Amniotic epithelial cell (primary cell): Measurements from ENCODE around the gene ZBTB32.

ENCODE experiments used
- DNase-seq: peaks from one replicate; pipeline ENCODE4 v3.0.0-alpha.2; 2010; ENCODE audit warnings: low read depth

ZBTB32 gene

DNA sequence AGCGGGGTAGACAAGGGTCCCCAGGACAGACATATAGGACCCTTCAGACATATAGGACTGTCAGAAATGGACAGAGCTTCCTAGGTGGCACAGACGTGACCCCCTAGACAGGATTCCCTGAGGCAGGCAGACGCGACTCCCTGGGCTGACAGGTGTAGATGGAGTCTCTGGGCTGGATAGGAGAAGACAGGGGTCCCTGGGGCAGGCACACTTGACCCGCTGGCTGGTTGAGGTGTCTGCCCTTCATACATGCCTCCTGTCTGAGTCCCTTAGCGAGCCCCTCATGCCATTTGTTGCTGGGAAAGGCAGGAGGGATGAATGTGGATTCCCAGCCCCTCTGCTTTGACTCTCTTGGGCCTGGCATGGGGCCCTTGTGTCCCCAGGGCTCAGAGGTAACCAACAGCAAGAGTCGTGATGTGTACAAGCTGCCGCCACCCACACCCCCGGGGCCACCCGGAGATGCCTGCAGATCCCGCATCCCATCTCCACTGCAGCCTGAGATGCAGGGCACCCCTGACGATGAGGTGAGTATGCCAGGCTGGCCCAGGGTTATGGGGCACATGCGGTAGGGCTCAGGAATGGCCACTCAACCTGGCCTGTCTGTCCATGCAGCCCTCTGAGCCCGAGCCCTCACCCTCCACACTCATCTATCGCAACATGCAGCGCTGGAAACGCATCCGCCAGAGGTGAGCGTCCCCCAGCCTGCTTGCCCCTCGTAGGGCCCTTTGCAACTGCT is 49.4 kb downstream of the ZBTB32 start:
- no peak for DNase-seq

DNA sequence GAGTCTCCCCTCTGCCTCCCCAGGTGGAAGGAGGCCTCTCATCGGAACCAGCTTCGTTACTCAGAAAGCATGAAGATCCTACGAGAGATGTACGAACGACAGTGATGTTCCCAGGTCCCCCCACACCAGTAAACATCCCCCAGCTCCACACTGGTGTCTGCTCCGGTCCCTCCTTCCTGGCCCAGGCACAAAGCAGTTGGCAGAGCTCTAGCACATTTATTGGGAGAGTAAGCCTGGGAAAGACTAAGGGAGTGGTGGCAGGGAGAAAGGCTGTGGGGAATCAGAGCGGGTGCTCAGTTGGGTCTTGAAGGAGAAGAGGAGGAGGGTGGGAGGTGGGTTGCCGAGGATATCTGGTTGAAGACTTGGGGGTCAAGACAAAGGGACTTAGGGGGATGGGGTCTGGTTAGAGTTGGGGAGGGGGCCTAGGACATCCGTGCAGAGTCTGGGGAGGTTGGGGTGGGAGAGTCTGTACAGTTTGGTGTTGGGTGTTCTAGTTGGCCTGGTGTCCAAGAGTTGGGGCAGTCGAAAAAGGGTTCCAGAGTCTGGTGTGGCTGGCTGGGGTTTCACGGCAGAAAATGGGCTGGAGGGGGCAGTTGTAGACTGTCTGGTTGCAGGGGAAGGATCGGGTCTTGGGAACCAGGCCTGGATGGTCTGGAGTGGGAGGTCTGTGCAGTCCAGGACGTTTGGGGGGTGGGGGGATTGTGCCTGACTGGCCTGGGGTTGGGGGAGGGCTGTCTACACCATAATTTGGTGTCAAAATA is 50.2 kb downstream of the ZBTB32 start:
- DNase-seq = no peak

DNA sequence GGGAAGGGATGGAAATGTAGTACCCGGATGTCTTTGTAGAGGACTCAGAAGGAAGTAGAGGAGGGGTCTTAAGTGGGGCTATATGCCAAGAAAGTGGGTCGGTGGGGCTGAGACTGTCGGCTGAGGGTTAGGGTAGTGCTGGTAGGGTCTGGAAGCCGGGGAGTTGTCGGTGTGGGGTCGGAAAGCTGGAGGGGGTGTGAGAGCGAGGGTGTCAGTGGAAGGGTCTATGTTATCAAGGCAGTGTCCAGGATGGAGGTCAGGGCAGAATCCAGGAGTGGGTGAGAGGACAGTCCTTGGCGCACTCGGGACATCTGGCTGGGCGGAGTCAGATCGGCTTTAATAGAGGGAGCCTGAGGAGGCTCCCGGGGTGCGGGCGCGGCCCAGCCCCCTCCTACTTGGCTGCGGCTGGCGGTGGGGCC is 50.8 kb downstream of the ZBTB32 start:
- no peak for DNase-seq

DNA sequence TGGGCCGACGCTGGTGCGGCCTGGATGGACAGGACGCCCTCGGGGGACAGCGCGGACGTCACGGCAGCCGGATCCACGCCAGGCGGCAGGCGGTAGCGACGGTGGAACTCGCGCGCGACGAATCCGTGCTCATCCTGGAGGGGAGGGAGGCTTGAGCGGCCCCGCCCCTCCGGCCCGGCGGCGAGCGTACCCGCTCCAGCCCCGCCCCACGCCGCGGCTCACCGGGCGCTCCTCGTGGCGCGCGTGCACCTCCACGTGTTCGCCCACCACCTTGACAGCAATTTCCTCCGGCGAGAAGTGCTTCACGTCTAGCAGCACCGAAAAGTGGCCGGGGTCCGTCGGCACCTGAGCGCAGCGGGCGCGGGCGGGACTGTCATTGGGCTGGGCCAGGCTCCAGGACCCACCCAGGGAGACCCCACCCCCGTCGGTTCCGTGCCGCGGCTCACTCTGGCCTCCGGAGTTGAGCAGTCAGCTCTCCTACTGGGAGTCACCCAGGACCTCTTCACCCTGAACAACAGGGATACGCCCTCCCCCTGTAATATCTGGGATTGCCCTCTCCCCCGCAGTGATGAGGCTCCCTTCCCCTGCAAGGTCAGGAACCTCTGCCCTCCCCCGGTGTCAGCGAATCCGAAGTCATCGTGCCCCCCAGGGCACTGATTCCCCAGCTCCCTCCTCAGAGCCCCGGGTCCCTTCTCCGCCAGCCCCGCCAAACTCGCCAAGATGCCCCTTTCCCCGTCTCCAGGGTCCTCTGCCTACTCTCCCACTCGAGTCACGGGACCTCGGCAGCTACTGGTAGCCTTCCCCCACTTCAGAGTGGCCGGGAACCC is 51.4 kb downstream of the ZBTB32 start:
- peak; percentile 71 for DNase-seq

DNA sequence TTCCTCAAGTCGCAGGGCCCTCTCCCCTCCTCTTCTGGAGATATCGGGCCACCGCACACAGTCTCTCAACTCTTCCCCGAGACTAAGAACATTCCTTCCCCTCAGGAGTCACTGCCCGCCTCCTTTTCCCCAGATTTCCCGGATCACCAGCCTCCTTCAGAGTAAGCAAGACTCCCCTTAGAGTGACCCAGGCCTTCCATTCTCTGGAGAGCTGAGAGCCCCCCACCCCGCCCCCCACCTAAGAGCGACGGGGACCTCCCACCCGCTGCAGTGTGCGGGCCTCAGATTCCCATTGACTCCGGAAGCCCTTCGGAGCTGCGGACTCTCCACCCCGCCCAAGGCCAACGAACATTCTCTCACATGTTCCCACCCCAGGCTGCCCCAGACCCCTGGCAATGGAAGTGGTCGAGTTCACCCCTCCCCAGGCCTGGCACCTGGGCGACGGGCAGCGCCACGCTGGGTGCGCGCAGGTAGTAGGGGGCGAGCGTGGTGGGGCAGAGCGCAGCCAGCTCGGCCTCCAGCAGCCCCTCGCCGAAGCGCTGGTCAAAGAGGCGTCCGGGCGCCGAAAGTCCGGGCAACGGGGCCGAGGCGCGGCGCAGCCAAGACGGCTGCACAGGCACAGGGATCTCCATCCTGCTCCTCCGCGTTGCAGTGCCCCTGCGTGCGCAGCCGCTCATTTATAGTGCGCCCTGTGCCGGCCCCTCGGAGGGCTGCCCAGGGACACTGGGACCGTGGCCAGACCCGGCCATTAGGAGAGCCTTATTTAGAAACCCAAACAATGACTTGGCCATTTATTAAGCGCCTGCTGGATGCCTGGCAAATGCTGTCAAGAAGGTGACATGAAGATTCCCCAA is 52.2 kb downstream of the ZBTB32 start, which contains the start of gene HSPB6:
TSS of gene HSPB6 (minus strand) at position 653 of the 854 bp plus-strand sequence. CDS start at position 632, 21 bp downstream.
- peak; percentile 48 for DNase-seq

DNA sequence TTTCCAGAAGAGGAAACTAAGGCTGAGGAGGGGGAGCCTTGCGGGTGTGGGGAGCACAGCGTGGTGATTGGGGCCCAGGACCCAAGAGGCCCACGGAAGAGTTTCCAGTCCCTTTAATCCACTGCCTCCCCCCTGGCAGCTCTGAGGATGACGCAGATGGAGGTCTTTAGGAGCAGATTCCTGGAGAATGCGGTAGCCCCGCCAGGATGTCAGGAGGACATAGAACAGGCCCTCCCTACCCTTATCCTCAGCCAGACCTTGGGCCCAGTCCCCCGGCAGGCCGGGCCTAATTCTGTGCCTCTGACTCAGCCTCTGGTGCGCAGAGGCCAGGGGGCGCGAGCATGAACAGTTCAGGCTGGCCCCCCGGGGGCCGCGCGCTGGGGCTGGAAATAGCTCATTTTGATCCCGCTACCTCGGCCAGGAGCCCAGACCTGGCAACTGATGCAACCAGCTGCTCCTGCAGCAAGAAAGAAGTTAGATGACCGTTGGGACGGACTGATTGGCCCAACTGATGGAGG is 52.9 kb downstream of the ZBTB32 start:
- peak; percentile 99 for DNase-seq

DNA sequence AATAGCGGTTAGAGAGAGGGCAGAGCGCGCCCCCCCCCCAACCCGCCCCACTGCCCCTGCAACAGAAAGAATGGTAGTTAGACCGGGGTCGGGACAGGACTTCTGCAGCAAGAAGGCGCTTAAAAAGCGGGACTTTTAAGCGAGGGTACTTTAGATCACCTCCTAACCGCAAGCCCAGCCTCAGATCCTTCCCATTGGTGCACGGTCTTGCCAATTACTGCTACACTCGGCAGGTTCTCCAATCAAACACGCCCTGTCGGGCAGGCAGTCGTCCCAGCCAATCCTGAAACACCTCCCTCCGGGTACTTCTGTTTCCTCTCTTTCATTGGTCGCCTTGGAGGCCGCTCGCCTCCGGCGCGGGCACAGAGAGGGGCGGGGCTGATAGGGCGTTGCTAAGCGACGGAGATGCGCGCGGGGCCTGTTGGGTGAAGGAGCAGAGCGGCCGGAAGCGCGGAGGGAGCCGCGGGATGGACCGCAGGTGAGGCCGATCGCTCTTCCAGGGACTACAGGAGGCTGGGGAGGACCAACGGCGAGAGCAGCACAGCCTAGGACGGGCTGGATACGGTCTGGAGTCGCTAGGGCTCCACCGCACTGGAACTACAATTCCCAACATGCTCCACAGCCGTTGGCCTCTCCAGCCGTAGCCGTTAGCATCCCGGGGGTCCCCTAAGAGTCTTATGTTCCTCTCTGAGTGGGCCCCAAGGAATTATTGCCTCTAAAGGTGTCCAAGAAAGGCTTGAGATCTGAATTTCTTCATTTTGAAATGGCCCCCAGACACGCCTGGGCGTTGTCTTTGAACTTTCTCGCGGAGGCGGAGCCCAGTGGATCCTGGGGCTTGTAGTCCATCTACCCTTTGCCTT is 53.6 kb downstream of the ZBTB32 start, which contains the start of gene PROSER3:
TSS of gene PROSER3 (plus strand) at position 428 of the 860 bp plus-strand sequence. CDS start at position 468, 40 bp downstream.
- DNase-seq = peak; percentile 100

DNA sequence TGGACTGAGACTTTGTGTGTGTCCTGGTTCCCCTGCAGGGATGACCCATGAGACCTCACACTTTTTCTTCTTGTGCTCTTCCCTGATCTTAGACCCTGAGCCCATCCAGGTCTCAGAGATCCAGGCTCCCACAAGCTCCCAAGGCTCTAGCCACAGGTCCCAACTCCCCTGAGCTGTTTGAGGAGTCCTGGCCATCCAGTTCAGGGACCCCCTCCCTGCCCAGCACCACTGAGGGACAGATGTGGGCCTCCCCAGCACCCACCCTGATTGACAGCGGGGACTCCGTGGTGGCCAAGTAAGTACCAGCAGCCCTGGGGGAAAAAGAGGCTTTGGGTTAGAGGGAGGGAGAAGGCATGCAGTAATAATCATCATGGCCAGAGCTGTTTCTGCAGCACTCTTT is 55.3 kb downstream of the ZBTB32 start:
- DNase-seq = no peak

DNA sequence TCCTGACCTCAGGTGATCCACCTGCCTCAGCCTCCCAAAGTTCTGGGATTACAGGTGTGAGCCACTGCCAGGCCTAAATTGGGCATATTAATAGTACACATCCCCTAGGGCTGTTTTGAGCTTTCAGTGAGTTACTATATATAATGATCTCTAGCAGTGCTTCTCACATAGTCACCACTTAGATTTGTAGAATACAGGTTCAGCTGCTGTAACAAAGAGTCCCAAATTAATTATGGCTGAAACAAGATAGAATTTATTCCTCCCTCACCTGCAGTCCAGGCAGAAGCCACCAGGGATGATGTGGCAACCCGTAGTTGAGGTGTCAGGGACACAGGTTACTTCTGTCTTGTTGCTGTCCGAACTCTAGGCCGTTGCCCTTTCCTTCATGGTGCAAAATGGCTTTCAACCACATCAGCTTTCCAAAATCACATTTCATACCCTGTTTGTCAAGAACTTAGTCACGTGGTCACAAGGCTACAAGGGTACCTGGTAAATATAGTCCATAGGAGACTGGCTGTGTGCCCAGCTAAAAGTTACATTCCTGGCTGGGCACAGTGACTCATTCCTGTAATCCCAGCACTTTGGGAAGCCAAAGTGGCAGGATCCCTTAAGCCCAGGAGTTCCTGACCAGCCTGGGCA is 56.5 kb downstream of the ZBTB32 start:
- no peak for DNase-seq

DNA sequence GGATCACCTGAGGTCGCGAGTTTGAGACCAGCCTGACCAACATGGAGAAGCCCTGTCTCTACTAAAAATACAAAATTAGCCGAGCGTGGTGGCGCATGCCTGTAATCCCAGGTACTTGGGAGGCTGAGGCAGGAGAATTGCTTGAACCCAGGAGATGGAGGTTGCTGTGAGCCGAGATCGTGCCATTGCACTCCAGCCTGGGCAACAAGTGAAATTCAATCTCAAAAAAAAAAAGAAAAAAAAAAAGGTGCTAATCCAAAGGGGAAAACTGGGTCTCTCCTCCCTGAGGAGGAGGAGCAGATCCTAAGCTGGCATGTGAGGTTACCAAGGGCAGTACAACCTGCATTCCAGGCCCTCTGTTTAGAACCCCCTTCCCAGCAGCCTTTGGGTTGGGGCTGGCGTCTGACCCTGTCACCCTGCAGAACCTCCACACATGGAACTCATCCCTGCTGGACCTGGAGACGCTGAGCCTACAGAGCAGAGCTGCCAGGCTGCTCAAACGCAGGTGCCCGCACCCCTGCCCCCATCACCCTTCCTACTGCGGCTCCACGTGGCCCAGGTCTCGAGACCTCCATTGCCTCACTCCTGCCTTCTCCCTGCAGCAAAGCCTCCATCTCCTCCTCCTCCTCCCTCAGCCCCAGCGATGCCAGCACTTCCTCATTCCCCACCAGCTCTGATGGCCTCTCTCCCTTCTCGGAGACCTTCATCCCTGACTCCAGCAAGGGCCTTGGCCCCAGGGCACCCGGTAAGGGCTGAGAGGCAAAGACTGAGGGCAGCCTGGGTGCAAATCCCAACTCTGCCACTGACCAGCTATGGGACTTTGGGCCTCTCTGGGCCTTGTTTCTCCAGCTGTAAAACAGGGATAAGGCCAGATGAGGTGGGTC is 60.3 kb downstream of the ZBTB32 start:
- no peak for DNase-seq
